CD4-positive, CD25-positive, alpha-beta regulatory T cell (primary cell): ENCODE results near the gene RTN4RL1. TPM values are rescaled to one million over a fixed set of nuclear protein-coding genes. Genes with fewer than 3 reads are reported as not detected.
"Not testable (repeated sequence)": the region's sequence is repeated elsewhere in the genome, so short reads cannot be mapped to it uniquely, and the experiment has no call there.

Experiments used
- ATAC-seq, 2 donors: fragments of 150-1000 bp; cut with Tn5 transposase; one replicate each; pipeline ENCODE4 v1.10.0; 2021; ENCODE audit warnings: low read depth in 2 of 2, moderate number of reproducible peaks in 2 of 2, moderate library complexity in 1 of 2
- DNase-seq, 3 donors: peaks; one replicate each; pipeline versions ENCODE4 v3.0.0 to v3.0.0-alpha.2; 2012 to 2022; ENCODE audit warnings: mixed read lengths in 1 of 3
- H3K27ac ChIP-seq: one replicate; pipeline ENCODE4 v1.7.0; 2013; ENCODE audit warnings: mild to moderate bottlenecking, low read length; ENCODE audit not compliant: insufficient read depth, poor library complexity, severe bottlenecking
- H3K27me3 ChIP-seq: one replicate; pipeline ENCODE4 v1.7.0; 2013; ENCODE audit warnings: low read length; ENCODE audit not compliant: control insufficient read depth, insufficient read depth
- H3K36me3 ChIP-seq: one replicate; pipeline ENCODE4 v1.7.0; 2013; ENCODE audit warnings: mild to moderate bottlenecking, low read length, moderate library complexity; ENCODE audit not compliant: control insufficient read depth, insufficient read depth
- H3K4me1 ChIP-seq: 2 replicates; pipeline ENCODE4 v1.7.0; 2013; ENCODE audit warnings: mild to moderate bottlenecking, low read length; ENCODE audit not compliant: insufficient read depth, control insufficient read depth, poor library complexity, severe bottlenecking
- H3K4me3 ChIP-seq: one replicate; pipeline ENCODE4 v1.7.0; 2013; ENCODE audit warnings: low read depth, mild to moderate bottlenecking, low read length, moderate library complexity
- H3K9me3 ChIP-seq, 2 experiments: 1 replicate in 1 of 2; 2 replicates in 1 of 2; pipeline ENCODE4 v1.7.0; 2013; ENCODE audit warnings: low read length in 2 of 2, mild to moderate bottlenecking in 1 of 2, moderate library complexity in 1 of 2; ENCODE audit not compliant: control insufficient read depth in 2 of 2
- H3K27ac Mint-ChIP-seq, 3 donors: one replicate each; pipeline ENCODE4 v1.8.0; 2020 to 2022; ENCODE audit warnings: mild to moderate bottlenecking in 3 of 3, mixed read lengths in 3 of 3, moderate library complexity in 2 of 3
- H3K27me3 Mint-ChIP-seq: one replicate; pipeline ENCODE4 v1.8.0; 2022; ENCODE audit warnings: mild to moderate bottlenecking, mixed read lengths
- H3K36me3 Mint-ChIP-seq: one replicate; pipeline ENCODE4 v1.8.0; 2020; ENCODE audit warnings: mixed read lengths
- H3K4me1 Mint-ChIP-seq, 4 donors: one replicate each; pipeline ENCODE4 v1.8.0; 2020 to 2022; ENCODE audit warnings: mixed read lengths in 4 of 4, mild to moderate bottlenecking in 1 of 4
- H3K4me3 Mint-ChIP-seq, 4 donors: one replicate each; pipeline ENCODE4 v1.8.0; 2020 to 2022; ENCODE audit warnings: mild to moderate bottlenecking in 4 of 4, mixed read lengths in 4 of 4, moderate library complexity in 3 of 4
- H3K9me3 Mint-ChIP-seq, 7 donors: one replicate each; pipeline ENCODE4 v1.8.0; 2020 to 2022; ENCODE audit warnings: mixed read lengths in 7 of 7, mild to moderate bottlenecking in 3 of 7, moderate library complexity in 2 of 7
- polyA plus RNA-seq, 4 donors: library from polyadenylated mRNA; unstranded; fragments of 300-500 nt; fragmentation: Illumina TruSeq; gene quantifications; one replicate each; pipeline ENCODE4 v1.2.3, GENCODE V29; 2021
- total RNA-seq: library from RNA; stranded (reverse); gene quantifications from one replicate; pipeline ENCODE4 v1.2.3, GENCODE V29; 2022

RTN4RL1 gene
- total and polyA plus RNA-seq, 5 donors from 2014 or later = 0.14 to 0.35 (median 0.28) TPM; not detected in 2

DNA sequence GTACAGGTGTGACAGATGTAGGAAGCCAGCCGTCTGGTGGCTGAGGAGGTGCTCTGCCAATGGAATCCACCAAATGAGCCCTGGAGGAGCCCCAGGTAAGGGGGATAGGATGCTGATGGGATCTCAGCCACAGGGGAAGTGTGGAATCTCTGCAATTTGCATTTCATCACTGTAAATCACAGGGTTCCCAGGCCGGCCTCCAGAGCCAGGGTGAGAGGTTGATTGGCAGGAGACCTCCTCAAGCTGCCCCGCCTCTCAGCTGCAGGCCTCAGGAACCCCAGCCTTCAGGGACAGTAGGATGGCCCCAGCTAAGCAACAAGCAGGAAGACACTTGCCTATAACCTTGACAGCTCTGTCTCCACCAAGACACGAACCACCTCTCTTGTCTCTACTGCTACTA is 39.4 kb downstream of the RTN4RL1 start:
- peaks cover 13% of the 10 kb centered on the region for H3K27me3 Mint-ChIP-seq
- H3K27me3 ChIP-seq = no peaks in the 10 kb centered on the region
- ATAC-seq = no peak
- H3K27ac Mint-ChIP-seq = peak overlapping the region in 1 of 3 donors; percentile 64
- H3K9me3 Mint-ChIP-seq = no peaks in the 10 kb centered on the region
- no peaks in the 10 kb centered on the region for H3K36me3 Mint-ChIP-seq
- H3K4me3 ChIP-seq = no peak overlapping the region
- no peak overlapping the region for H3K27ac ChIP-seq
- no peak for DNase-seq
- no peaks in the 10 kb centered on the region for H3K4me1 Mint-ChIP-seq
- no peaks in the 10 kb centered on the region for H3K9me3 ChIP-seq
- no peak overlapping the region for H3K4me3 Mint-ChIP-seq
- H3K36me3 ChIP-seq = no peaks in the 10 kb centered on the region
- no peaks in the 10 kb centered on the region for H3K4me1 ChIP-seq

DNA sequence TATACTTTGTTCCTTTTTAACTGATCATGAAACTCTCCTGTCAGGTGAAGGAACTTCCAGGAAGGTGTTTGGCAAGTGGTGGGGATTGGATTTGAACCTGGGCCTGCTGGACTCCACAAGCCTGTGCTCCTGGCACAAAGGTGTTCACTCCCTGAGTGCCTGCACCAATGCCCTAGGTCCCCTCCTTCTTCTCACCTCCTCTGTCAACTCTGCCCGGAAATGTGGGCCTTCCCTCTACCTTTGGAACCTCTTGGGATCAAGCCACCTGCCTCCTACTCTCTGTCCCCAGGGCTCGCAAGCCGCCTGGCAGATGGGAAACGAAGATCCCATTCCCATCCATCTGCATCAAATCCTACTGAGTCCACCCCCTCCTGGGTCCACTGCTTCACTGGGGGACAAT is 40.0 kb downstream of the RTN4RL1 start:
- DNase-seq (no peak), ATAC-seq (no peak)
- Mint-ChIP-seq H3K4me1 (no peaks in the 10 kb centered on the region), H3K36me3 (no peaks in the 10 kb centered on the region), H3K27me3 (peaks cover 15% of the 10 kb centered on the region), H3K4me3 (no peak overlapping the region), H3K9me3 (no peaks in the 10 kb centered on the region), H3K27ac (peak overlapping the region in 1 of 3 donors; percentile 64)
- no peaks in the 10 kb centered on the region for H3K36me3 ChIP-seq
- H3K27ac ChIP-seq = no peak overlapping the region
- no peaks in the 10 kb centered on the region for H3K9me3 ChIP-seq
- H3K4me3 ChIP-seq = no peak overlapping the region
- no peaks in the 10 kb centered on the region for H3K27me3 ChIP-seq
- no peaks in the 10 kb centered on the region for H3K4me1 ChIP-seq

DNA sequence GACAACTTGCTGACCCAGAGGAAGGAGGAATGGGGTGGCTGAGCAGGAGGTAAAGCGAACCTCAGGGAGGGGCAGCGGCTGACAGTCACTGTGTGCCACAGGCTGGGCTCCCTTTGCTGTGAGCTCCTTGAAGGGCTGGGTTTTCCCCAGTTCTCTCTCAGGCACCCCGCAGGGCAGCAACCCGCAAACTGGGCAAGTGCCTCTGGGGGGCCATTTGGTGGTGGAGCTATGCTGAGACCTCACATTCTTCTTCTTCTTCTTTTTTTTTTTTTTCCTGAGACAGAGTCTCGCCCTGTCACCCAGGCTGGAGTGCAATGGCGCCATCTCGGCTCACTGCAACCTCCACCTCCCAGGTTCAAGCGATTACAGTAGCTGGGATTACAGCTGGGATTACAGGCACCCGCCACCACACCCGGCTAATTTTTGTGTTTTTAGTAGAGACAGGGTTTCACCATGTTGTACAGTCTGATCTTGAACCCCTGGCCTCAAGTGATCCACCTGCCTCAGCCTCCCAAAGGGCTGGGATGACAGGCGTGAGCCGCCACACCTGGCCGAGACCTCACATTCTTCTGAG is 42.3 kb downstream of the RTN4RL1 start:
- H3K36me3 Mint-ChIP-seq, ATAC-seq, H3K4me1 Mint-ChIP-seq, H3K36me3 ChIP-seq, DNase-seq, H3K4me1 ChIP-seq, H3K27me3 ChIP-seq, H3K4me3 ChIP-seq, H3K9me3 Mint-ChIP-seq, H3K27ac ChIP-seq, H3K9me3 ChIP-seq, H3K4me3 Mint-ChIP-seq, H3K27ac Mint-ChIP-seq: not testable (repeated sequence)
- H3K27me3 Mint-ChIP-seq = peaks cover 35% of the 10 kb centered on the region

DNA sequence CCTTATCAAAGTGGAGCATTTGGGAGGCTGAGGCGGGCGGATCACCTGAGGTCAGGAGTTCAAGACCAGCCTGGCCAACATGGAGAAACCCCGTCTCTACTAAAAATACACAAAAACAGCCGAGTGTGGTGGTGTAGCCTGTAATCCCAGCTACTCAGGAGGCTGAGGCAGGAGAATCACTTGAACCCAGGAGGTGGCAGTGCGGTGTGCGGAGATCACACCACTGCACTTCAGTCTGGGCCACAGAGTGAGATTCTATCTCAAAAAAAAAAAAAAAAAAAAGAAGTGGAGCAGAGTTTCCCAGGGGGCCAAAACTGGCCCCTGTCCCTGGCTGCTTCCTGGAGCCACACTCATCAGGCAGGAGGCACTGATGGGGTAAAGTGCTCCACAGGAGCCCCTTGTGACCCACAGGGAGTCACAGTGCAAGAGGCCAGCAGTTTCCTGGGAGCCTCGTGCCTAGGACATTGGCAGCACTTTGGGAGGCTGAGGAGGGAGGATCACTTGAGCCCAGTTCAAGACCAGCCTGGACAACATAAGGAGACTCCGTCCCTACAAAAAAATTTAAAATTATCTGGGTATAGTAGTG is 44.4 kb downstream of the RTN4RL1 start:
- H3K4me3 ChIP-seq = no peak overlapping the region
- ATAC-seq = no peak
- H3K27me3 ChIP-seq = no peaks in the 10 kb centered on the region
- H3K27ac Mint-ChIP-seq = no peak overlapping the region
- H3K4me1 ChIP-seq = no peaks in the 10 kb centered on the region
- no peak overlapping the region for H3K27ac ChIP-seq
- peaks cover 50% of the 10 kb centered on the region for H3K27me3 Mint-ChIP-seq
- peaks cover 0 to 8% (median 3%) of the 10 kb centered on the region in 4 donors for H3K4me1 Mint-ChIP-seq
- H3K4me3 Mint-ChIP-seq = no peak overlapping the region
- no peaks in the 10 kb centered on the region for H3K36me3 Mint-ChIP-seq
- DNase-seq = no peak
- H3K9me3 ChIP-seq = no peaks in the 10 kb centered on the region
- no peaks in the 10 kb centered on the region for H3K36me3 ChIP-seq
- no peaks in the 10 kb centered on the region for H3K9me3 Mint-ChIP-seq

DNA sequence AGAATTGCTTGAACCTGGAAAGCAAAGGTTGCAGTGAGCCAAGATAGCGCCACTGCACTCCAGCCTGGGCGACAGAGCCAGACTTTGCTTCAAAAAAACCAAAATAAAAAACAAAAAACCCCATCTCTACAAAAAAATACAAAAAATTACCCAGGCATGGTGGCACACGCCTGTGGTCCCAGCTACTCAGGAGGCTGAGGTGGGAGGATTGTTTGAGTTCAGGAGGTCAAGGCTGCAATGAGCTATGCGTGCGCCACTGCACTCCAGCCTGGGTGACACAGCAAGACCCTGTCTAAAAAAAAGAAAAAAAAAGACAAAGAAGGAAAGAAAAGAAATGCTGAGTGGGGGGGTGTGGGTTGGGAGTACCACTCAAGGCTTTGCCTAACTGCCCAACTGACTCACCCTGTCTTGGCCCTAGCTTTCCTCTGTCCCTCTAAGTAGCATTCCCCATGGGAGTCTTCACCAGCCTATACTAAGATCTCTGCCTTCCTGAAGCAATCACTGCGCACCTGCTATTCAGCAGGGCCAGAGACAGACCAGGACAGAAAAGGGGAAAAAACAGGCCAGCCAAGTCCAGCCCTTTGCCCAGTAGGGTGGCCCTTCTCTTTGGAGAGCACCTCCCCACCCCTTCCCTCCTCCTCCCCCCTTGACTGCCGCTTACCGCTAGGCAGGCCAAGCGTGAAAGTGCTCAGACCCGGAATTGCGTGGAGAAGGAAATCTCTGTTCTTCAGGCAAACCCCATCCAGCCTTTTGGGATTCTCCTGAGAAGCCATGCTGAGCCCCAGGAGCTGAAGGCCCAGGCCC is 45.8 kb downstream of the RTN4RL1 start:
- no peak overlapping the region for H3K27ac ChIP-seq
- Mint-ChIP-seq H3K27me3 (peaks cover 52% of the 10 kb centered on the region), H3K9me3 (no peaks in the 10 kb centered on the region), H3K4me3 (no peak overlapping the region), H3K27ac (no peak overlapping the region), H3K36me3 (no peaks in the 10 kb centered on the region), H3K4me1 (peaks cover 0 to 12% (median 3%) of the 10 kb centered on the region in 4 donors)
- no peaks in the 10 kb centered on the region for H3K4me1 ChIP-seq
- no peaks in the 10 kb centered on the region for H3K36me3 ChIP-seq
- DNase-seq (no peak), ATAC-seq (no peak)
- H3K4me3 ChIP-seq = no peak overlapping the region
- H3K9me3 ChIP-seq = no peaks in the 10 kb centered on the region
- no peaks in the 10 kb centered on the region for H3K27me3 ChIP-seq

DNA sequence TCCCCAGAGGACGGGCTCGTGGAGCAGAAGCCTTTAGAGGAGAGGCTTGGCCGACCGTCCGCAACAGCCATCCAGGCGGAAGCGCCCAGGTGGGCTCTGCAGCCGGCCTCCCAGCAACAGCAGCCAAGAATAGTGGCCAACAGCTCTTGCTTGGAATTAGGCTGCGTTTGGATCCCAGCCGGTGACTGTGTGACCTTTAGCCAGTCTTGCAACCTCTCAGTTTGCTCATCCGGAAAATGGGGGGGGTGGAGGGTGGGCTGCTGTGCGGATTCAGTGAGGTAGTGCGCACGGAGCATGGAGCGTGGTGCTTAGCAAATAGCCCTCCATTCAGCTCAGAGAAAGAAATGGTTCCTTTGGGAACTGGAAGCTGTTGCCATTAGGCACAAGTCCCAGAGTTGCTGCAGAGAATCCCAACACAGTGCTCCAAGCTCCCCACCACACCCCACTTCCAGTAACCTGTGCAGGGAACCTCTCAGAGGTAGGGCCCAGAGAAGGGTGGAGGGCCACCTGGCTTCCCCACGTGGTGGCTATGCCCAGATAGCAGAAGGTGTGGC is 46.7 kb downstream of the RTN4RL1 start:
- Histone ChIP-seq H3K4me1 (no peaks in the 10 kb centered on the region), H3K36me3 (no peaks in the 10 kb centered on the region), H3K4me3 (no peak overlapping the region), H3K27ac (no peak overlapping the region), H3K9me3 (no peaks in the 10 kb centered on the region), H3K27me3 (no peaks in the 10 kb centered on the region)
- H3K36me3 Mint-ChIP-seq = no peaks in the 10 kb centered on the region
- H3K4me1 Mint-ChIP-seq = peaks cover 0 to 12% (median 3%) of the 10 kb centered on the region in 4 donors
- ATAC-seq (no peak), DNase-seq (no peak)
- no peak overlapping the region for H3K4me3 Mint-ChIP-seq
- H3K9me3 Mint-ChIP-seq = no peaks in the 10 kb centered on the region
- H3K27ac Mint-ChIP-seq = no peak overlapping the region
- peaks cover 59% of the 10 kb centered on the region for H3K27me3 Mint-ChIP-seq

DNA sequence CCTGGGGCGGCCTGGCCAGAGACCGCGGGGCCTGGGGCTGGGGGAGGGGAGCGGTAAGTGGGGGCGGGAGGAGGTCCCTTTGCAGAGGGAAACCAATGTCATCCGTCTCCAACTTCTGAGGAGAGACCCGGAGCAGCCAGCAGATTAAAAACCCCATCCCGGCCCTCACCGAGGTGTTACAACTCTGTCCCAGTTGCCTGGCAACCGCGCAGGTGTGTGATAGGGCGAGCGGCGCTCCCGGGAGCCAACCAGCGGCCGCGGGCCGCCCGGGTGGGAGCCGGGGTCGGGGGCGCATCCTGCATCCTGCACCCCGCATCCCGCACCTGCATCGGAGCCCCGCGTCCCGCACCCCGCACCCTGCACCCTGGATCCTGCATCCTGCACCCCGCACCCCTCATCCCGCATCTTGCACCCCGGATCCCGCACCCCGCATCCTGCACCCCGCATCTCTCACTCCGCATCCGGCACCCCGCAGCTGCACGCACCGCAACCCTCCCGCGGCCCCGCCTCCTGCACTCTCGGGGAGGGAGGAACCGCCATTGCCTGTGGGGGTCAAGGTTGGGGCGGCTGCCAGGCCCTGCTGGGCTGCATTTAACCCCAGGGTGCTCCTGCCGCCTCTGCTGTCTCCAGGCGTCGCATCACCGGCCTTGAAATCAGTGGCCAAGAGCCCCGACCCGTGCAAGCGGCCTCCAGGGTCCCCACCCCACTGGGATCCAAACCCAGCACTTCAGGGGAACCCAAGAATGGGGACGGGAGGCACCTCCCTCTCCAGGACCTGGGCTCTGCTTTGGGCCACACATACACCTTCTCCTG is 47.3 kb downstream of the RTN4RL1 start:
- no peaks in the 10 kb centered on the region for H3K9me3 Mint-ChIP-seq
- no peaks in the 10 kb centered on the region for H3K9me3 ChIP-seq
- H3K27ac ChIP-seq = no peak overlapping the region
- ATAC-seq = no peak
- no peaks in the 10 kb centered on the region for H3K27me3 ChIP-seq
- no peak overlapping the region for H3K4me3 Mint-ChIP-seq
- H3K36me3 Mint-ChIP-seq = no peaks in the 10 kb centered on the region
- H3K4me1 Mint-ChIP-seq = peaks cover 0 to 12% (median 3%) of the 10 kb centered on the region in 4 donors
- no peak overlapping the region for H3K4me3 ChIP-seq
- H3K27ac Mint-ChIP-seq = no peak overlapping the region
- peaks cover 59% of the 10 kb centered on the region for H3K27me3 Mint-ChIP-seq
- no peak for DNase-seq
- no peaks in the 10 kb centered on the region for H3K4me1 ChIP-seq
- no peaks in the 10 kb centered on the region for H3K36me3 ChIP-seq
